MG63 (cell line): ENCODE results near the gene PCCA. TPM values are rescaled to one million over a fixed set of nuclear protein-coding genes. Genes with fewer than 3 reads are reported as not detected.

ENCODE experiments used
- DNase-seq: peaks from one replicate; pipeline ENCODE4 v3.0.0-alpha.2; 2020
- H3K27me3 ChIP-seq: fragments of 250-450 bp; sonication (Bioruptor Pico); 2 replicates; pipeline ENCODE4 v1.5.1; 2020; ENCODE audit warnings: mild to moderate bottlenecking, moderate library complexity
- H3K36me3 ChIP-seq: fragments of 250-450 bp; sonication (Bioruptor Pico); 2 replicates; pipeline ENCODE4 v1.5.1; 2020; ENCODE audit warnings: mild to moderate bottlenecking, moderate library complexity
- H3K4me3 ChIP-seq: fragments of 250-450 bp; sonication (Bioruptor Pico); 2 replicates; pipeline ENCODE4 v1.5.1; 2020; ENCODE audit warnings: mild to moderate bottlenecking, moderate library complexity
- H3K9me3 ChIP-seq: fragments of 250-450 bp; sonication (Bioruptor Pico); 2 replicates; pipeline ENCODE4 v1.5.1; 2020; ENCODE audit warnings: mild to moderate bottlenecking, moderate library complexity
- total RNA-seq: library from RNA; depleted of rRNA; stranded (reverse); fragments of >200 nt; shearing (Covaris generic); gene quantifications from 2 replicates; pipeline ENCODE4 v1.2.3, GENCODE V29; 2014; ENCODE audit warnings: low replicate concordance

The PCCA gene
- total RNA-seq, 1 experiment from 2014 or later = 3.1 TPM

GRCh38 chr13:100409132-100409531, 320.2 kb downstream of the PCCA start:
- no peaks in the 10 kb centered on the region for H3K27me3 ChIP-seq
- no peak overlapping the region for H3K4me3 ChIP-seq
- no peaks in the 10 kb centered on the region; the same call in 1 of the 2 replicates for H3K36me3 ChIP-seq
- H3K9me3 ChIP-seq = peaks cover 34% of the 10 kb centered on the region
- DNase-seq = peak; percentile 7

- Histone ChIP-seq H3K36me3 (no peaks in the 10 kb centered on the region), H3K4me3 (no peak overlapping the region), H3K27me3 (no peaks in the 10 kb centered on the region), H3K9me3 (no peaks in the 10 kb centered on the region)
- no peak for DNase-seq
Measured at GRCh38 chr13:100423375-100423774, 334.5 kb downstream of the PCCA start.

- DNase-seq = no peak
Measured at GRCh38 chr13:100428986-100429385, 340.1 kb downstream of the PCCA start.

GRCh38 chr13:100432611-100433010, 343.7 kb downstream of the PCCA start:
- H3K4me3 ChIP-seq = no peak overlapping the region
- no peaks in the 10 kb centered on the region for H3K36me3 ChIP-seq
- no peak for DNase-seq
- no peaks in the 10 kb centered on the region for H3K27me3 ChIP-seq
- H3K9me3 ChIP-seq = no peaks in the 10 kb centered on the region

More at GRCh38 chr13:100428986-100429385, 340.1 kb downstream of the PCCA start:
- H3K9me3 ChIP-seq = no peaks in the 10 kb centered on the region
- H3K4me3 ChIP-seq = no peak overlapping the region
- no peaks in the 10 kb centered on the region for H3K36me3 ChIP-seq
- H3K27me3 ChIP-seq = no peaks in the 10 kb centered on the region

- Histone ChIP-seq H3K27me3 (no peaks in the 10 kb centered on the region), H3K9me3 (no peaks in the 10 kb centered on the region), H3K4me3 (no peak overlapping the region), H3K36me3 (no peaks in the 10 kb centered on the region)
- DNase-seq = no peak
Measured at GRCh38 chr13:100433475-100433874, 344.6 kb downstream of the PCCA start.

- Histone ChIP-seq H3K9me3 (no peaks in the 10 kb centered on the region), H3K36me3 (no peaks in the 10 kb centered on the region), H3K4me3 (no peak overlapping the region), H3K27me3 (no peaks in the 10 kb centered on the region)
- no peak for DNase-seq
Measured at GRCh38 chr13:100434010-100434763, 345.3 kb downstream of the PCCA start.

GRCh38 chr13:100436099-100436498, 347.2 kb downstream of the PCCA start:
- Histone ChIP-seq H3K9me3 (no peaks in the 10 kb centered on the region), H3K4me3 (no peak overlapping the region)
- no peak for DNase-seq

GRCh38 chr13:100438059-100438788, 349.3 kb downstream of the PCCA start:
- no peak for DNase-seq
- Histone ChIP-seq H3K36me3 (no peaks in the 10 kb centered on the region), H3K4me3 (no peak overlapping the region), H3K9me3 (no peaks in the 10 kb centered on the region), H3K27me3 (no peaks in the 10 kb centered on the region)

More at GRCh38 chr13:100436099-100436498, 347.2 kb downstream of the PCCA start:
- H3K36me3 ChIP-seq = no peaks in the 10 kb centered on the region
- H3K27me3 ChIP-seq = no peaks in the 10 kb centered on the region

GRCh38 chr13:100439247-100439970, 350.5 kb downstream of the PCCA start:
- no peak for DNase-seq
- no peak overlapping the region for H3K4me3 ChIP-seq
- no peaks in the 10 kb centered on the region for H3K36me3 ChIP-seq
- H3K27me3 ChIP-seq = no peaks in the 10 kb centered on the region
- no peaks in the 10 kb centered on the region for H3K9me3 ChIP-seq

GRCh38 chr13:100440751-100441425, 352.0 kb downstream of the PCCA start:
- Histone ChIP-seq H3K9me3 (no peaks in the 10 kb centered on the region), H3K4me3 (no peak overlapping the region), H3K36me3 (no peaks in the 10 kb centered on the region), H3K27me3 (no peaks in the 10 kb centered on the region)
- no peak for DNase-seq

- no peaks in the 10 kb centered on the region for H3K27me3 ChIP-seq
Measured at GRCh38 chr13:100442095-100442832, 353.4 kb downstream of the PCCA start.

GRCh38 chr13:100443278-100443997, 354.5 kb downstream of the PCCA start:
- no peak for DNase-seq
- Histone ChIP-seq H3K9me3 (no peaks in the 10 kb centered on the region), H3K4me3 (no peak overlapping the region)

More at GRCh38 chr13:100442095-100442832, 353.4 kb downstream of the PCCA start:
- Histone ChIP-seq H3K4me3 (no peak overlapping the region), H3K36me3 (no peaks in the 10 kb centered on the region), H3K9me3 (no peaks in the 10 kb centered on the region)
- no peak for DNase-seq

GRCh38 chr13:100443998-100444328, 355.1 kb downstream of the PCCA start:
- no peaks in the 10 kb centered on the region for H3K9me3 ChIP-seq
- H3K36me3 ChIP-seq = no peaks in the 10 kb centered on the region
- no peak for DNase-seq
- H3K27me3 ChIP-seq = no peaks in the 10 kb centered on the region
- no peak overlapping the region for H3K4me3 ChIP-seq

More at GRCh38 chr13:100443278-100443997, 354.5 kb downstream of the PCCA start:
- Histone ChIP-seq H3K36me3 (no peaks in the 10 kb centered on the region), H3K27me3 (no peaks in the 10 kb centered on the region)

- Histone ChIP-seq H3K27me3 (no peaks in the 10 kb centered on the region), H3K9me3 (no peaks in the 10 kb centered on the region), H3K36me3 (no peaks in the 10 kb centered on the region), H3K4me3 (no peak overlapping the region)
- no peak for DNase-seq
Measured at GRCh38 chr13:100447831-100448230, 358.9 kb downstream of the PCCA start.

GRCh38 chr13:100451923-100452322, 363.0 kb downstream of the PCCA start:
- H3K9me3 ChIP-seq = no peaks in the 10 kb centered on the region
- H3K36me3 ChIP-seq = no peaks in the 10 kb centered on the region
- no peaks in the 10 kb centered on the region for H3K27me3 ChIP-seq
- H3K4me3 ChIP-seq = no peak overlapping the region
- no peak for DNase-seq

GRCh38 chr13:100454876-100455275, 366.0 kb downstream of the PCCA start:
- Histone ChIP-seq H3K9me3 (no peaks in the 10 kb centered on the region), H3K4me3 (no peak overlapping the region), H3K27me3 (no peaks in the 10 kb centered on the region), H3K36me3 (no peaks in the 10 kb centered on the region)
- peak; percentile 49 for DNase-seq
